GM21619 (cell line): Measurements from ENCODE around the gene DMXL1.

Experiments
- ATAC-seq: cut with Tn5 transposase; IDR thresholded peaks from one replicate; pipeline ENCODE4 v1.9.1; 2021; ENCODE audit not compliant: unreplicated experiment

The DMXL1 gene, protein sequence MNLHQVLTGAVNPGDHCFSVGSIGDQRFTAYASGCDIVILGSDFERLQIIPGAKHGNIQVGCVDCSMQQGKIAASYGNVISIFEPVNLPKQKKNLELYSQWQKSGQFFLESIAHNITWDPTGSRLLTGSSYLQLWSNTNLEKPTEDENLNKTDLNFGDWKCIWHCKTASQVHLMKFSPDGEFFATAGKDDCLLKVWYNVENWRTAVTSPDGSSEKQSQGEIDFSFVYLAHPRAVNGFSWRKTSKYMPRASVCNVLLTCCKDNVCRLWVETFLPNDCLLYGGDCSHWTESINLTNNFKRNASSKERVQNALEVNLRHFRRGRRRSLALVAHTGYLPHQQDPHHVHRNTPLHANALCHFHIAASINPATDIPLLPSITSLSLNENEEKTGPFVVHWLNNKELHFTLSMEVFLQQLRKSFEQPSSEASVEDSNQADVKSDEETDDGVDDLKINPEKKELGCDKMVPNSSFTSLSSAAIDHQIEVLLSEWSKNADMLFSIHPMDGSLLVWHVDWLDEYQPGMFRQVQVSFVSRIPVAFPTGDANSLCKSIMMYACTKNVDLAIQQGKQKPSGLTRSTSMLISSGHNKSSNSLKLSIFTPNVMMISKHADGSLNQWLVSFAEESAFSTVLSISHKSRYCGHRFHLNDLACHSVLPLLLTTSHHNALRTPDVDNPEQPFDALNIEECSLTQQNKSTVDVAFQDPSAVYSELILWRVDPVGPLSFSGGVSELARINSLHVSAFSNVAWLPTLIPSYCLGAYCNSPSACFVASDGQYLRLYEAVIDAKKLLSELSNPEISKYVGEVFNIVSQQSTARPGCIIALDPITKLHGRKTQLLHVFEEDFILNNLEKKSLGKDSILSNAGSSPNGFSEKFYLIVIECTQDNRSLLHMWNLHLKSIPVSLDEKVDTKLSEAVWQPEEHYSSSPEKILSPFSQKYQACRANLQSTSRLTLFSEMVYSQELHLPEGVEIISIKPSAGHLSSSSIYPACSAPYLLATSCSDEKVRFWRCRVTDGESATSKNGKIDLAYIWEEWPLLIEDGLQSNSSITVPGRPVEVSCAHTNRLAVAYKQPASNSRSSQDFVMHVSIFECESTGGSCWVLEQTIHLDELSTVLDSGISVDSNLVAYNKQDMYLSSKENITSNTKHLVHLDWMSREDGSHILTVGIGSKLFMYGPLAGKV (N-terminal part only)

GRCh38 chr5:119070828-119071560 lies at the start of gene DMXL1:
TSS of gene DMXL1 (plus strand) at chr5:119071087. CDS start at chr5:119071570, 483 bp downstream.
- ATAC-seq = peak; percentile 81

DNA sequence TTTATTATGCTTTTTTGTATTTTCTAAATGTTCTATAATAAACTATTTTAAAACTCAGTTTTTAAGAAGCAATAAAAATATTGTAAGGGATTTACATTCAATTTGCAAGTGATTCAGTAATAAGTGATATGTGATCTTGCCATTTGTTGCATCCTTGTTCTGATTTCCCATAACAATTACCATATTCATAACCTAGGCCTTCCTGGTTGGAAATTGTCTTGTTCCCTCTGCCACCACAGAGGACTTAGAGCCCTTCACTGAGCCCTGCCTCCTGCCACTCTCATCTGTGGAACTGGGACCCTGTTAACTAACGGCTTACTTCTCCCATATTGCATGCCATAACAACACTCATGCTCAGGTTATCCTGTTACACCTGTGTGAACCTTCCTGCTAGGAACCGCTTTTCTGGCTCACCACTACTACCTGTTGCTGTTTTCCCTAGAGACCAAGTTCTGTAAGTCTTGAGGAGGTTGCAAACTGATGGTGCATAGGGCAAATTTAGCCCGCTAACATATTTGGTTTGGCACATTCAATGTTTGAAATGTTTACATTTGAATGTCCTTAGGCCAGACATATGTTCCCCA lies 49.6 kb upstream of the DMXL1 start:
- ATAC-seq = no peak

GRCh38 chr5:119022017-119022745 lies 48.7 kb upstream of the DMXL1 start:
- ATAC-seq = peak; percentile 83

DNA sequence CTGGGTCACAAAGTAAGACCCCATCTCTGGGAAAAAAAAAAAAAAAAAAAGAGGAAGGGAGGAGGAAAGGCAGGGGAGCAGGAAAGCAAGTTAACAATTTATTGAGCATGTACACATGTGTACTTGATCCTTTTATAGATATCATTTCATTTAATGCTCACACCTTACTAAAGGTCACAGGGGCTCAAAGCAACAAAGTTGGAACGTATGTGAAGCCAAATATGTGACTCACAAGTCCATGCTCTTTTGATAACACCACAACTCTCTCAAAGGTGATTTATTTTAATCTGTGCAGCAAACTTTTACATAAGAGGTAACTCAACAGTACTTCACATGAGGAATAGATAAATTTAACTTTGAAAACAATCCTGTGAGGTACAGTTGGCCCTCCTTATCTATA lies 48.1 kb upstream of the DMXL1 start:
- no peak for ATAC-seq

- no peak for ATAC-seq
Observed at GRCh38 chr5:119028575-119028974, 42.3 kb upstream of the DMXL1 start.

- peak; percentile 69 for ATAC-seq
Observed at GRCh38 chr5:119031011-119031886, 39.6 kb upstream of the DMXL1 start.

GRCh38 chr5:119031905-119032304 lies 39.0 kb upstream of the DMXL1 start:
- no peak for ATAC-seq

DNA sequence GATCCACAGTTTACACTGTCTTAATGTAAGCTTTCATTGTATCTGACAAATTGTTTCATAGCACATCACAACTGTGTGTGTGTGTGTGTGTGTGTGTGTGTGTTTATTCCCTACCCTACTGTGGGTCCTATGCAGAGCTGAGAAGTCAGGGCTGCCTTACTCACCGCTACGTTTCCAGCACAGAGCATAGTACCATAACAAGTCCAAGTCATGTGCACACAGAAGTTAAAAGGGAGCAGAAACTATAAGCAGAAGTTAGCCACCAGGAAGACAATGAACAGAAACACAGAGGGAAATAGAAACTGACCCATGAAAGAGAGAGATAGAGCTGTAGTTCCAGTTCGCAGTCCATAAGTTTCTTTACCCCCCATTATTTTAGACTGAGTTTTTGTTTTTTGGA lies 38.2 kb upstream of the DMXL1 start:
- peak; percentile 36 for ATAC-seq

GRCh38 chr5:119033135-119033534 lies 37.8 kb upstream of the DMXL1 start:
- ATAC-seq = no peak

- ATAC-seq = no peak
Observed at GRCh38 chr5:119036101-119036762, 34.7 kb upstream of the DMXL1 start.

GRCh38 chr5:119037496-119038215 lies 33.2 kb upstream of the DMXL1 start:
- no peak for ATAC-seq

DNA sequence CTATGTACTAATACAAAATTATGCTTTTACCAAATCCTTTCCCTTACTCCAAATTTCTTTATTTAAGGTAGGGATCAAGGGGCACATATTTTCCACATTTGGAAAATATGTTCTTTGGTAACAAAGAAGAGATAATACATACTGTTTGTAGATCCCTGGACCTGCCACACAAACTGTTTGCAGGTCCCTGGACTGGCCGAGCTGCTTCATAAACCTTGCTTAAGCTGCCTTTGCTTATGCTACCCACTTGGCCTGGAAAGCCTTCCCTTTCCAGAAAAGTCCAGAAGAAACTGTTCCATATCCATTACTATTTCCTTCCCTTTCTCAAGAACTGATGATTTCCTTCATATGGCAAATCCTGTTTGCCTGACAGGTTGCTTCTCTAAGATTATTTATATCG lies 22.6 kb upstream of the DMXL1 start:
- ATAC-seq = no peak

DNA sequence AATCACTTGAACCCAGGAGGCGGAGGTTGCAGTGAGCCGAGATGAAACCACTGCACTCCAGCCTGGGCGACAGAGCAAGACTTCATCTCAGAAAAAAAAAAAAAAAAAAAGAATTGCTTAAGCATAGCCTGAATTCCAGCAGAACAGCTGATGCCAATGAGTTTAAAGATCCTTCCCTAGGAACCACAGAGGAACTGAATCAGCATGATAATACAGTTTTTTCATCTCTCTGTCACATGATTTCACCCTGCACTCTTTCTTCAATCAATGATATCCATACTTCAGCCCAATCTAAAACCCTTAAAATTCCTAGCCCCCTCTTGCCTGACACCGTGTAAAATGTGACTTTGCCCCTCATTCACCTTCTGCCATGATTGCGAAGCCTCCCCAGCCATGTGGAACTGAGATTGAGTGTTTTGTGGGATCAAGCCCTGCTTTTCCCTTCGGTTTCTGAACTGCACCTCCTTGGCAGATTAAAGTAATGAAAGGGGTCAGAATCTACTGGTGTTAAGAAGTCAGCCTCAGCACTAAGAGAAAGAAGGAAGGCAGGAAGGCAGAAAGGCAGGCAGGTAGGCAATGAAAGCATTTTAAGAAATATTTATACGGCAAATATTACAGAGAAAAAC lies 20.9 kb upstream of the DMXL1 start:
- ATAC-seq = no peak

DNA sequence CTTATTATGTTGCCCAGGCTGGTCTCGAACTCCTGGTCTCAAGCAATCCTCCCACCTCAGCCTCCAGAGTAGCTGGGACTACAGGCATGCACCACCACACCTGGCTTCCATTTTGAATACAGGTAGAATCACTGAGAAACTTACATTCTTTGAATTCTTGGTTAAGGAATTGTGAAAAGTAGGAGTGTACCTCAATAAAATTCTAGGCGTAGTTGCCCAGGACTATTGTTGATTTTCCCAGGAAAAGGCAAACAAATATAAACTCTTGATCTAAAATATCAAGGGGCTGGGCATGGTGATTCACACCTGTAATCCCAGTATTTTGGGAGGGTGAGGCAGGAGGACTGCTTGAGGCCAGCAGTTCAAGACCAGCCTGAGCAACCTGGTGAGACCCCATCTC lies 16.8 kb upstream of the DMXL1 start:
- no peak for ATAC-seq

- ATAC-seq = no peak
Observed at GRCh38 chr5:119055294-119055693, 15.6 kb upstream of the DMXL1 start.

GRCh38 chr5:119058979-119059529 lies 11.8 kb upstream of the DMXL1 start:
- no peak for ATAC-seq

GRCh38 chr5:119059740-119060255 lies 11.1 kb upstream of the DMXL1 start:
- no peak for ATAC-seq
